AG04450 (cell line): ENCODE data around the gene ISM2. TPM values are rescaled to one million over a fixed set of nuclear protein-coding genes. Genes with fewer than 3 reads are reported as not detected.
"Not testable (repeated sequence)": the region's sequence is repeated elsewhere in the genome, so short reads cannot be mapped to it uniquely, and the experiment has no call there.

Source experiments
- CTCF ChIA-PET: fragments of 300-600, 350-600 bp; formaldehyde crosslinking; extraction: SDS; loops from one replicate; lab custom pipeline; 2022; ENCODE audit warnings: antibody characterized with exemption, inconsistent platforms; lab: Charles Lee
- POLR2A ChIA-PET: fragments of 350-600 bp; formaldehyde crosslinking; extraction: SDS; loops from one replicate; lab custom pipeline; 2021; ENCODE audit warnings: antibody characterized with exemption, inconsistent platforms; lab: Yijun Ruan, JAX
- DNase-seq: peaks from one replicate; pipeline ENCODE4 v3.0.0-alpha.2; 2011; ENCODE audit warnings: low read depth, low spot score
- H3K27ac ChIP-seq: one replicate; pipeline ENCODE4 v1.5.1; 2012; ENCODE audit warnings: low read depth, low read length, control low read depth
- H3K27me3 ChIP-seq: one replicate; pipeline ENCODE4 v1.6.0; 2012; ENCODE audit warnings: low read length; ENCODE audit not compliant: control insufficient read depth, insufficient read depth
- H3K4me3 ChIP-seq: 2 replicates; pipeline ENCODE4 v1.5.1; 2011; ENCODE audit warnings: mild to moderate bottlenecking, low read depth, low read length, control low read depth
- H3K9me3 ChIP-seq: 2 replicates; pipeline ENCODE4 v1.5.1; 2012; ENCODE audit warnings: low read length; ENCODE audit not compliant: control insufficient read depth, insufficient read depth
- CTCF ChIP-seq: IDR thresholded peaks from 2 replicates; pipeline ENCODE4 v1.5.1; 2011; ENCODE audit warnings: low read depth, low read length, control low read depth, inconsistent platforms
- polyA plus RNA-seq: library from polyadenylated mRNA; depleted of rRNA; stranded (reverse); fragments of >200 nt; gene quantifications from 2 replicates; pipeline ENCODE4 v1.2.3, GENCODE V29; 2011

Gene ISM2
- polyA plus RNA-seq, 1 experiment: not detected

DNA sequence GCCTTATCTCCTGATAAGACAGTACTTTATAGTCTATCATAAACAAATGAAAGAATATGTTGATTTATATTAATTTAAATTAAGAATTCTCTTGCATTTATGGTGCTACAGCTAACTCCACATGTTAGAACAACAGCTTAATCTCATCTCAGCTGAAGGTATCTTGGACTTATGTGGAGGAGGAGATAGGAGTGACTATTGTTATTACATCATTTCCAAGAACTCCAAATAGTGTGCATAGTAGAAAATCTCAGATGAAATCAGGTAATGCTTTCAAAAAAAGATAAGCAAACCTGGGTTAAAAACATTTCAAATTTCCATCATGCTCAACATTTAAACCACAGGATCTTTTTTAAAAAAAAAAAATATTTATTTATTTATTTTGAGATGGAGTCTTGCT, 31.3 kb upstream of the ISM2 start:
- Histone ChIP-seq H3K9me3 (no peaks in the 10 kb centered on the region), H3K4me3 (no peak overlapping the region), H3K27ac (no peak overlapping the region), H3K27me3 (no peaks in the 10 kb centered on the region)
- no peak for TF ChIP-seq CTCF
- ChIA-PET CTCF (interaction anchor here (0.8 to 2.5 kb wide), 2 partner anchors 24 to 71 kb away, joined by 3 to 7 read pairs; no protein-coding TSS in a partner anchor), POLR2A (no interaction called here)
- no peak for DNase-seq

- H3K9me3 ChIP-seq: no peaks in the 10 kb centered on the region
- TF ChIP-seq CTCF: no peak
- ChIA-PET POLR2A (no interaction called here), CTCF (interaction anchor here (2.5 kb wide), 1 partner anchor 70 kb away, joined by 7 read pairs; no protein-coding TSS in a partner anchor)
- no peak overlapping the region for H3K27ac ChIP-seq
- H3K4me3 ChIP-seq: no peak overlapping the region
- peak; percentile 23 for DNase-seq
- H3K27me3 ChIP-seq: no peaks in the 10 kb centered on the region
These were observed 30.6 kb upstream of the ISM2 start for GRCh38 chr14:77529213-77529612.

DNA sequence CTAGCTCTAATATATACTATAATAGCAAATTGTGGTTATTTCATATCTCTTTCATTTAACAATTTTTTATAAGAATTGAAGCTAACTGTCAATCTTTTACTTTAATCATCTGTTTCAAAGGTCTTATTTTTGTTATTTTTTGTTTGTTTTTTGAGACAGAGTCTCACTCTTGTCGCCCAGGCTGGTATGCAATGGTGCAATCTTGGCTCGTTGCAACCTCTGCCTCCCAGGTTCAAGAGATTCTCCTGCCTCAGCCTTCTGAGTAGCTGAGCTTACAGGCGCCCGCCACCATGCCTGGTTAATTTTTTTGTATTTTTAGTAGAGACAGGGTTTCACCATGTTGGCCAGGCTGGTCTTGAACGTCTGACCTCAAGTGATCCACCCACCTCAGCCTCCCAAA, 30.1 kb upstream of the ISM2 start:
- DNase-seq, H3K9me3 ChIP-seq, POLR2A ChIA-PET, H3K4me3 ChIP-seq, H3K27ac ChIP-seq, H3K27me3 ChIP-seq: not testable (repeated sequence)
- CTCF ChIA-PET: interaction anchor here (2.5 kb wide), 1 partner anchor 69 kb away, joined by 7 read pairs; no protein-coding TSS in a partner anchor

GRCh38 chr14:77526266-77526665, 27.6 kb upstream of the ISM2 start:
- Histone ChIP-seq H3K9me3 (no peaks in the 10 kb centered on the region), H3K27me3 (no peaks in the 10 kb centered on the region), H3K4me3 (no peak overlapping the region), H3K27ac (no peak overlapping the region)
- no peak for TF ChIP-seq CTCF
- POLR2A ChIA-PET: interaction anchor here (0.6 kb wide), 1 partner anchor 12 kb away, joined by 4 read pairs; no protein-coding TSS in a partner anchor
- no peak for DNase-seq
- CTCF ChIA-PET: interaction anchor here (1.1 kb wide), 1 partner anchor 67 kb away, joined by 4 read pairs; no protein-coding TSS in a partner anchor

GRCh38 chr14:77524536-77524935, 25.9 kb upstream of the ISM2 start:
- ChIA-PET CTCF (interaction anchor here (0.6 to 1.1 kb wide), 3 partner anchors 27 to 144 kb away, joined by 3 to 6 read pairs (median 3); no protein-coding TSS in a partner anchor), POLR2A (no interaction called here)
- TF ChIP-seq CTCF: no peak
- H3K9me3 ChIP-seq: no peaks in the 10 kb centered on the region
- H3K27me3 ChIP-seq: no peaks in the 10 kb centered on the region
- H3K4me3 ChIP-seq: no peak overlapping the region
- DNase-seq: no peak
- no peak overlapping the region for H3K27ac ChIP-seq
